GM12864 (cell line): ENCODE data around the gene RORB.

Source experiments
- DNase-seq: peaks from one replicate; pipeline ENCODE4 v3.0.0-alpha.2; 2011; ENCODE audit warnings: low read depth
- H3K4me3 ChIP-seq: 2 replicates; pipeline ENCODE4 v1.5.1; 2011; ENCODE audit warnings: mild to moderate bottlenecking, low read depth, low read length, control low read depth
- TF ChIP-seq, protein P1 (sequence below): IDR thresholded peaks from 2 replicates; pipeline ENCODE4 v1.5.1; 2011; ENCODE audit warnings: low read depth, mild to moderate bottlenecking, moderate library complexity, low read length, control low read depth, inconsistent platforms; ENCODE audit errors: missing control alignments

The RORB gene

DNA sequence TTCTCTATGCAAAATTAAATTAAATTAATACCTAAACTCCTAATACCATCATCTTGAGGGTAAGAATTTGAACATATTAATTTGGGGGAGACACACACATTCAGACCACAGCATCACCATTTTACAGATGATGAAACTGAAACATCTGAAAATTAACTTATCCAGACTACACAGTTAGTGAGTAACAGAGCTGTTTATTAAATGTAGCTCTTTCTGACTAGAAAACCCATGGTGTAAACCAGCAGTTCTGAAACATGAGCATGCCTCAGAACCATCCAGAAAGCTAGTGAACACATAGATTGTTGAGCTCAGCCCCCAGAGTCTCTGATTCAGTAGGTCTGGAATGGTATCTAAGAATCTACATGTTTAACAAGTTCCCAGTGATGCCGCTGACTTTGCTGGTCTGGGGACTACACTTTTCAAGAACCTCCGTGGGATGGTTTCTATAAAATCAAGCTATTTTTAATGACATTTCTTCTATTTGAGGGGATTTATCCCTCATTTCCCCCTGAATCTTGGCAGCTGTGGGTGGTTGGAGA lies 113.5 kb downstream of the RORB start:
- H3K4me3 ChIP-seq, result no peak overlapping the region
- DNase-seq, result no peak
- TF ChIP-seq, protein P1, sequence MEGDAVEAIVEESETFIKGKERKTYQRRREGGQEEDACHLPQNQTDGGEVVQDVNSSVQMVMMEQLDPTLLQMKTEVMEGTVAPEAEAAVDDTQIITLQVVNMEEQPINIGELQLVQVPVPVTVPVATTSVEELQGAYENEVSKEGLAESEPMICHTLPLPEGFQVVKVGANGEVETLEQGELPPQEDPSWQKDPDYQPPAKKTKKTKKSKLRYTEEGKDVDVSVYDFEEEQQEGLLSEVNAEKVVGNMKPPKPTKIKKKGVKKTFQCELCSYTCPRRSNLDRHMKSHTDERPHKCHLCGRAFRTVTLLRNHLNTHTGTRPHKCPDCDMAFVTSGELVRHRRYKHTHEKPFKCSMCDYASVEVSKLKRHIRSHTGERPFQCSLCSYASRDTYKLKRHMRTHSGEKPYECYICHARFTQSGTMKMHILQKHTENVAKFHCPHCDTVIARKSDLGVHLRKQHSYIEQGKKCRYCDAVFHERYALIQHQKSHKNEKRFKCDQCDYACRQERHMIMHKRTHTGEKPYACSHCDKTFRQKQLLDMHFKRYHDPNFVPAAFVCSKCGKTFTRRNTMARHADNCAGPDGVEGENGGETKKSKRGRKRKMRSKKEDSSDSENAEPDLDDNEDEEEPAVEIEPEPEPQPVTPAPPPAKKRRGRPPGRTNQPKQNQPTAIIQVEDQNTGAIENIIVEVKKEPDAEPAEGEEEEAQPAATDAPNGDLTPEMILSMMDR, result no peak

- TF ChIP-seq, protein P1, result no peak
- H3K4me3 ChIP-seq, result no peak overlapping the region
- no peak for DNase-seq
Observed at GRCh38 chr9:74630228-74630627, 133.1 kb downstream of the RORB start.

GRCh38 chr9:74639112-74639511 lies 142.0 kb downstream of the RORB start:
- DNase-seq, result no peak
- TF ChIP-seq, protein P1, result no peak
- H3K4me3 ChIP-seq, result no peak overlapping the region

- H3K4me3 ChIP-seq, result no peak overlapping the region
- DNase-seq, result no peak
- TF ChIP-seq, protein P1, result no peak
Observed at GRCh38 chr9:74642376-74642775, 145.2 kb downstream of the RORB start.

- DNase-seq, result no peak
- H3K4me3 ChIP-seq, result no peak overlapping the region
- TF ChIP-seq, protein P1, result no peak
Observed at GRCh38 chr9:74643303-74643923, 146.3 kb downstream of the RORB start.

DNA sequence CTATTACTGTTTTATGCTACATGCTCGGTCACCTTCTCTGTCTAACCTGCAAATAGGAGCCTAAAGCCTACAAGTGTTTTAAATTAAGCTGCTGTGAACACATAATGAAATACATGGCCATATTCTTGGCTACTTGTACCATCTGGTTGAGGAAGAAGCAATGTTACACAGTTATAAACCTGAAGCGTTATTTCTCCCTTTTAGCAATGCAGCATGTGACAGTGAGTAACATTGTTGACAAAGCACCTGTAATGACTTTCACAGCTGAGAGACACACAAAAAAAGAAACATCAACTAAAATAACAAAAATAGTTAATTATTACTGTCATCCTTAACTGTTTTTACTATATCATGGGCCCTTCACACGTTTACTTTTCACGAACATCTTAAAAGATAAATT lies 146.9 kb downstream of the RORB start:
- TF ChIP-seq, protein P1, result no peak
- H3K4me3 ChIP-seq, result no peak overlapping the region
- DNase-seq, result no peak
